CD4-positive, alpha-beta T cell treated with Interferon gamma for 1 hour (primary cell): ENCODE measurements around the gene C11orf68.

Source experiments
- DNase-seq: peaks from one replicate; pipeline ENCODE4 v3.0.0-alpha.2; 2020

C11orf68 gene

DNA sequence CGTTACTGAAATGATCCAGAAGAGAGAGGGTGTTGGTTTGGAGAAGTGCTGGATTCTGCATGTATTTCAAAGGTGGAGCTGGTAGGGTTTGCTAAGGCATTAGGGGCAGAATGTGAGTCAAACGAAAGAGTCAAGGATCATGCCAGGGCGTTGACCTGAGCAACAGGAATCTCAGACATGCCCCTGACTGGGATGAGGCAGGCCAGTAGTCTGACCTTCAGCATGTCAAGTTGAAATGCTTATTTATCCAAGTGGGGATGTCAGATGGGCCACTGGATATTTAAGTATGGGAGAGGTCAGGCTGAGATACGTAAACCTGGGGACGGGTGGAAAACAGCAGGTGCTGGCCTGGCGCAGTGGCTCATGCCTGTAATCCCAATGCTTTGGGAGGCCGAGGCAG, 23.7 kb upstream of the C11orf68 start:
- no peak for DNase-seq

DNA sequence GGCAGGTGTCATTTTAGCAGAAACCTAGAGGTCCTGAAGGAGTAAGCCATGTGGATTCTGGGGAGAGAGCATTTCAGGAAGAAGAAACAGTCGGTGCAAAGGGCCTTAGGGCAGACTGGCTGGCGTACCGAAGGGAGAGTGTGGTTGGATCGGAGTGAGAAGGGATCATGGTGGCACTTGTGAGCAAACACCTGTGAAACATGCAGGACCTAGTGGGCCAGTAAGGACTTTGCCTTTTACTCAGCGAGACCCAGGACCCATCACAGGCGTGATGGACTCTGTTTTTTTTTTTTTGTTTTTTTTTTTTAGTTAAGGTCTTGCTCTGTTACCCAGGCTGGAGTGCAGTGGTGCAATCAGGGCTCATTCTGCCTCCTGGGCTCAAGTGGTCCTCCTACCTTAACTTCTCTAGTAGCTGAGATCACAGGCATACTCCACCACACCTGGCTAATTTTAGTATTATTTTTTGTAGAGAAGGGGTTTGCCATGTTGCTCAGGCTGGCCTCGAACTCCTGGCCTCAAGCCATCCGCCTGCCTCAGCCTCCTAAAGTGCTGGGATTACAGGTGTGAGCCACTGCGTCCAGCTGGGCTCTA, 23.0 kb upstream of the C11orf68 start:
- no peak for DNase-seq

DNA sequence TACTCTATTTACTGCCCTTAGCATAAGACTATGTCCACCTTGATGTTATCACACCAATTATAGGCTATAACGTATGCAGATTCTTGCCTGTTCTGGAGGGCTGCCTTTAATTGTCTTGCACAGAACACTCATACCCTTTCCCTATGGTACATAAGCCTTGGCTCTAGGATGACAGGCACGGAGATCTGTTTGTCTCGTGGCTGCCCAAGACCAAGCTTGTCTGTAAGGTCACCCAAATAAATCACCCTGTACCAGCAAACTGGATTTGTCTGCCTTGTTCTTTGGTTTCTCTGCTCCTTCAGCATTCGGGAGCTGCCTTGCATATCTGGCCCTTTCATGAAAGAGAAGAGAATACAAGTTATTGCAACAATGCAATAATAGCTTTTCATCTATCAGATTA, 18.9 kb upstream of the C11orf68 start:
- no peak for DNase-seq

DNA sequence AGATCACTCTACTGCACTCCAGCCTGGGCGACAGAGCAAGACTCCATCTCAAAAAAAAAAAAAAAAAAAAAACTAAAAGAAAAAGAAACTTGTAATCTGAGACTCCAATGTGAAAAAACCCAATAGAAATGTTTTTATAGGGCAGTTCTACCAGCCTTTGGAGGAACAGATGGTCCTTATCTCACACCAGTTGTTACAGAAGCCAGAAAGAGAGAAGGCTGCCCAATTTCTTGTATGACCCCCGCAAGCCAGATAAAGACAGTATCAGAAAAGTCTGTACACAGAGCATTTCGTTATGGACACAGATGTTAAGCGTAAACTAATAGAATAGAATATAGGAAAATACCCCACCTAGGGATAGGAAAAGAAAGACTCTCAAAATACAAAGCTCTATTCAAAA, 15.2 kb upstream of the C11orf68 start:
- no peak for DNase-seq

DNA sequence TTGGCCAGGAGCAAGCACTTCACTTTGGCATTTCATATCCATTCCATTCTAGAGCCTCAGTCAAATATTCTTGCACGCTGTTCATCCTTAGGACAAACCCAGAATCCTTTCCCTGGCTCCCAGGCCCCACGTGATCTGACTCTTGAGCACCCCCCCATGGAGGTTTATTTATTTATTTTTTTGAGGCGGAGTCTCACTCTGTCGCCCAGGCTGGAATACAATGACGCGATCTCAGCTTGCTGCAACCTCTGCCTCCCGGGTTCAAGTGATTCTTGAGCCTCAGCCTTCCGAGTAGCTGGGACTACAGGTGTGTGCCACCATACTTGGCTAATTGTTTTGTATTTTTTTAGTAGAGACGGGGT, 13.7 kb upstream of the C11orf68 start:
- DNase-seq = no peak

DNA sequence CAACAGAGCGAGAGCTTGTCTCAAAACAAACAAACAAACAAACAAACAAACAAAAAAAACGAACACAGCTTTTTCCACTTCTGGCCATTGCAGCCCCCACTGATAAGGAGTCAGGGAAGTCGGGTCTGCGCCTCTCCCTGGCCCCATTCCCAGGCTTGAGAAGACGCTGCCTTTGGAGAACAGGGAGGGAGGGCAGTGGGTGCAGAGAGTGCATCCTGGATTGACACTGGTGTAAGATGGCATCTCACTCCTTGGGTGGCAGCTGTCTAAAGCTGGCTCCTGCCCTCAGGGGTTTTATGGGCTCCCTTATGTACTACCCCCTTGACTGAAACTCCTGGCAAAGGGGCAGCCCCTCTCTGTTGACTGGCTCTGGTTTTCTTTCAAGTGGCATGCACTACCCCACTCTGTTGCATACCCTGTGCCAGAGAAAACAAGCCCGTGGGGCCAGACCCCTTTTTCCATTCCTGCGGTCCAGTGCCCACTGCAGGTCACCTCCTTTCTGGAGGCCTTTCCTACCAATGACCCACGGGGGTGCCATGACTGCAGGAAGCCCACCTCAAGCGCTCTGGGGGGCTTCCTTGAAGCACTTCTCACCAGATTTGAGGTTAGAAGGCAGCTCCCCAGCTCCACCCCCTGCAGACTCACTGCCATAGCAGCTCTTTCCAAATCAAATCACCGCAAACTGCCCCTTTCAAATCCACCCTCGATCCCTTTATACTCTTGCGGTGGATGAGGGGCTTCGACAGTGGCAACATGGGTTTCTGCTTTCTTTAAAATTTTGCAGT, 13.1 kb upstream of the C11orf68 start:
- DNase-seq = no peak

DNA sequence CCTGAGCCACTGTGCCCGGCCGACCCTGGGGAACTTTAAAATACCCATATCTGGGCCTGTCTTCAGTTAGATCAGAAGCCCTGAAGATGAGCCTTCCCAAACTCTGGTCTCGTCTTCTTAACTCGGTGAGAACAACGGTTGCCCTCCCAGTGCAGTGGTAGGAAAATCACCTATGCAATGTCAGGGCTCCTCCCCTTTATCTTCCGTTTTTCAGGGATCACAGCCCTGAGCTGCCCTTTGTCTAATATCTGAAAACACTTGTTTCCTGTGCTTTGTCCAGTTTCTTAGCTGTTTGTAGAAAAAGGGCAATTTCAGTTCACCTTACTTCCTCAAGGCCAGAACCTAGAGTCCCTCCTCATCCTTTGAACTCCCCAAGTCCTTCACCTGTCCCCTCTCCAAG, 9.8 kb upstream of the C11orf68 start:
- no peak for DNase-seq

DNA sequence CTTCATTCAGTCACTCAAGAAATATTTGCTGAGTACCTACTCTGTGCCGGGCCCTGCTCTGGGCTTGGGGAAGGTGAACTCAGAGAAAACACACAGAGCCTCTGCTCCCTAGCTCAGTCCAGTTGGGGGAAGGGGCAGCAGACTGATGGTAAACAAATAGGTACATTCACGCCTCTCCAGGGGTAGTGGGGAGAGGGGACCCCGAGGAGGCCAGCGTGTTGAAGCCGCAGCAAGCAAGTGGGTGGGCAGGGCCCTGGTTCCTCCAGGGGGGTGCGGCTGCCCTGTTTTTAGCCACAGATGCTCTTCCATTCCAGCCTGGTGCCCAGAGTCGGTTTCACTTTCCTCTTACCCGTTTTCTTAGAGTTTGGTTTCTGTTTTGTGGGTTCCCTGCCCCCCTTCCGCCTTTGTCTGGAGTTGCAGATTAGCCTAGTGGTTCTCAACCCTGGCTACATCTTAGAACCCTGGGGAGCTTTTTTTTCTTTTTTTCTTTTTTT, 9.1 kb upstream of the C11orf68 start:
- DNase-seq = peak; percentile 77

DNA sequence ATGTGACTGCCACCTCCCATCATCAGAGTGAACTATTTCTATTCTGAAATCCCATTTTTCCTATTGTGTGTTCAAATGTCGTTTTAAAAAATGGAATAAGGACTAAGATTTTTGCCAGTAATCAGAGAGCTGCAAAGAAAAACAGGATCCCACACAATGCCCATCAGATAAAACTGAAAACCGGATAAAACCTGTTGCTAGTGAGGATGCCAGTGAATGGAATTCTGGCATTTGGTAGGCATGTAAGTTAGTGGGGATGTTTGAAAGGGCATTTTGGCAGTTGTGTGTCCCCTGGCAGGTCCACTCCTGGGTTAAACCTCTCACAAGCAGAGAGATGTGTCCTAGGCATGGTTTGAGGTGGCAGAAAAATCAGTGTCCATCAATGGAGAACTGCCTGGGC, 6.5 kb upstream of the C11orf68 start:
- DNase-seq = no peak

DNA sequence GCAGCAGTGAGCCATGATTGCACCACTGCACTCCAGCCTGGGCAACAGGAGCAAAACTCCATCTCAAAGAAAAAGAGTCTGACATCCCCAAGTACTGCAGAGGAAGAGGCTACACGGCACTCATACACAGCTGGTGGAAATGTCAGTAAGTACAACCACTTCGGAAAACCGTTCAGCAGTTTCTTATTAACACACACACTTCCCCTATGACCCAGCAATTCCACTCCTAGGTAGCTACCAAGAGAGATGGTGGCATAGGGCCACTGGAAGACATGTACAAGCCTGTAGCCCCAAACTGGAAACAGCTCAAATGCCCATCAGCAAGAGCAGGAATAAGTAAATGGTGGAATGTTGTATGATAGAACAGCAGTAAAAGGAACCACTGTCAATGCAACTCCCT, 3.7 kb upstream of the C11orf68 start:
- DNase-seq = no peak

DNA sequence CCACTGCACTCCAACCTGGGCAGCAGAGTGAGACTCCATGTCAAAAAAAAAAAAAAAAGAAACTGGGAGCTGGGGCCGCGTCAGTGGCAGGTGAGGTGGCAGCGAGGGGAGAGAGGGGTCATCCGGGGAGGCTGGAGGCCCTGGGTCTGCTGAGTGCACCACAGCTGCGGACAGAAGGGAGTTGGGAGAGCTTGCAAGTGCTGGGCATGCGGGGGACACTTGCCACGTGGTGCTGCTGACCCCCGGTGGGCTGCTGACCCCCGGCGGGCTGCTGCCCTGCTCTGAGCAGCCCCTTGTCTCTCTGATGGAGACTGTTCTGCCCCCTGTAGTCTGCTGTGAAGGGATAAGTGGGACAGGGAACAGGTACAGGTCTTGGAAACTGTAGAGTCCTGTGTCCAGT, 3.0 kb upstream of the C11orf68 start:
- no peak for DNase-seq

DNA sequence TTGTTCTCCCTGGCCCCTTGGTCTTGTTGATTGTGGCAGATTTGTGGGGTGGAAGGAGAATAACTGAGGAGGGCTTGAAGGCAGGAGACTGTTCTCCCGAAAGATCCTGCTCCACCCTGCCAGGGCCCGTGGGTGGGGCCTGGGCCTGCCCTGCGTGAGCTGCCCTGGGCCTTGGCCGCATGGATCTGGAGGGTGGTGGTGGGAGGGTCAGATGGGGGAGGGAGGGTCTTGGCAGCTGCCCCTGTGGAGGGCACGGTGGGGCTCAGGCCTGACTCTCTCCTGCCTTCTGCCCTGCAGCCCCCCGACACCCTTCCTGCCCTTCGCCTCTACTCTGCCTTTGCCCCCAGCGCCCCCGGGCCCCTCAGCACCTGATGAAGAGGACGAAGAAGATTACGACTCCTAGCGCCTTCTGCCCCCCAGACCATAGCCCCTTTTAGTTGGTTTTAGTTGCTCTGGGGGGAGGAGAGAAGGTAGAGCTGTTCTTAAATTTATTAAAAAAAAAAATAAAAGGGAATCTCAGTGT, 2.2 kb upstream of the C11orf68 start:
- no peak for DNase-seq

DNA sequence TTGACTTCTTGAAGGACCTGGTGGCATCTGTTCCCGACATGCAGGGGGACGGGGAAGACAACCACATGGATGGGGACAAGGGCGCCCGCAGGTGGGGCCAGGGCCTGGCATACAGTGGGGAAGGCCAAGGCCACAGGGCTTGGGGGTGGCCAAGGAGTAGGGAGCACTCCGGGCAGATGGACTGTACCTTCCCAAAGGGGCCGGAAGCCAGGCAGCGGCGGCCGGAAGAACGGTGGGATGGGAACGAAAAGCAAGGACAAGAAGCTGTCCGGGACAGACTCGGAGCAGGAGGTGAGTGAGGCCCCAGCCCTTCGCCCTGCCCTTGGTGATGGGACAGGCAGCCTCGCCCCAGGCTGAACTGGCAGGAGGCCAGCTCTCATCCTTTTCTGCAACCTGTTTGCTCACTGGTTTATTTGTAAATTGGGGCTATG, 1.5 kb upstream of the C11orf68 start:
- DNase-seq = no peak

DNA sequence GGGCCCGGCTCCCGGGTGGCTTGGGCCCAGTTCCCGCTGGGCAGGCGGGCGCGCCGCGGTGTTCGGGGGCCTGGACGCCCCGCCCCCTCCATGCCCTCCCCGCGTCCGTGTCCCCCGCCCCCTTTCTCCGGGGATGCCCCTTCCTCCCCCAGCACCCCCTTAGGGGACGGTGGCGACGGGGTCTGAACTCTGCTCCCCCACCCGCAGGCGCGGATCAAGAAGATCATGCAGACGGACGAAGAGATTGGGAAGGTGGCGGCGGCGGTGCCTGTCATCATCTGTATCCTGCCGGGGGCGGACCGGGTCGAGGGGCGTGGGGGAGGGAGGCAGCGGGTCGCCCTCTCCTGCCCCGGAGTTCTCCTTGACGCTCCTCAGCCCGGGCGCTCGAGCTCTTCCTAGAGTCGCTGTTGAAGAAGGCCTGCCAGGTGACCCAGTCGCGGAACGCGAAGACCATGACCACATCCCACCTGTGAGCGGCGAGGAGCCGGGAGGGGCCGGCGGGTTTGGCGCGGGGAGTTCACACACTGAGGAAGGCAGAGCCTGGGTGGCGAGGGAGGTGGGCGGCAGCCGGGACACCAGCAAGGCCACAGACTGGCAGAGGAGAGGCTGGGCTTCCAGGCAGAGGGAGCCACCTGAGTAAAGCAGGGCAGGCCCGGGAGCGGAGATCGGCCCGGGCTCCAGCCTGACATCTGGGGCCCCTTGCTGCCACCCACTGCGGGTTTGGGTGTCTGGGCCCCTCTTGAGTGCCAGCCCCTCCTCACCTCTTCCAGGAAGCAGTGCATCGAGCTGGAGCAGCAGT, 910 bp upstream of the C11orf68 start:
- DNase-seq = no peak

DNA sequence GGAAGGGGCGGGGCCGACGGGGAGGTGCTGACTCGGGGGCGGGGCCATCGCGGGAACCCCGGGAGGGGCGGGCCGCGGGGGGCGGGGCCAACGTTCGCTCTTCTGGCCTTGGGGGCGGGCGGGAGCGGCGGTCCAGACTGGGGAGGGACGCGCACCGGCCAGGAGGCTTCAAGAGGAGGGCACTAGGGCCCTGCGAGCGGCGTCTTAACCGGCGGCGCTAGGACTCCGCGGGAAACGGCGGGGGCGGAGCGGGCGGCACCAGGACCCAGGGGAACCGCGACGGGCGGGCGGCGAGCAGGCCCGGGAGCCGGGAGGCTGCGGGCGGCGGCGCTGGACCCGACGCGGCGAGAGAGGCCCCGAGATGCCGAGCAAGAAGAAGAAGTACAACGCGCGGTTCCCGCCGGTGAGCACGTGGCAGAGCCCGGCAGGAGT, 295 bp upstream of the C11orf68 start, which contains the start of gene DRAP1:
Gene DRAP1 (plus strand): TSS at position 286 of the 432 bp plus-strand sequence. CDS start 76 bp downstream, at position 362.
- DNase-seq = peak; percentile 99

DNA sequence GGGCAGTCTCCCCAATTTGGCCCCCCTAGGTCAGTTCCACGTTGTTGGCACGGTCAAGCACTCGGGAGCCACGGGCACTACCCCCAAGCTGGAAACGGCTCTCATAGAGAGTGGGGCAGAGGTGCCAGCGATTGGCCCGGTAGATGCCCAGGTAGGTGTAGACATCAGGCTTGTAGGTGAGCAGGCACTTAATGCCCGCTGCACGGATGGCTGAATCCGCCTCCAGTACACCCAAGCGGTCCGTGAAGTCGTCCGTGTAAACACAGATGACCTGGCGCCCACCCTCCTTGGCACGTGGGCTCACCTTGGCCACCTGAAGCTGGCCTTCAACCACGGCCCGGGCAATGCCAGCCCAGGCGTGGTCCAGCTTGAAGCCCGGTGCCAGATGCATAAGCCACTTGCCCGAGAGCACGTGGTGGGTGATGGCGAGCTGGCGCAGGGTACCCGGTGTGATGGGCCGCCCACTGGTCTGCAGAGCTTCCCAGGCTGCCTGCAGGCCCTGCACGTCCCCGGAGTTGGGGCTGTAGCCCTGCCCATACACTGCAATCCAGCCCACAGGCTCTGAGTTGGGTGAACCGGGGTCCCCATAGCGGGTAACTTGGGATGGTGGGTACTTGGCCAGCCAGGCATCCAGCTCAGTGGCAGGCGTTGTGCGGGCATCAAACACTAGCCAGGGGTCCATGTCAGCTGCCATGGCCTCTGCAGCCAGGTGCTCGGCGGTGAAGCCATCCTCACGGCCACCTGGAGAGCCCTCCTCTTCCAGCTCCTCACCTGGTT, 1.2 kb downstream of the C11orf68 start:
- DNase-seq = no peak

DNA sequence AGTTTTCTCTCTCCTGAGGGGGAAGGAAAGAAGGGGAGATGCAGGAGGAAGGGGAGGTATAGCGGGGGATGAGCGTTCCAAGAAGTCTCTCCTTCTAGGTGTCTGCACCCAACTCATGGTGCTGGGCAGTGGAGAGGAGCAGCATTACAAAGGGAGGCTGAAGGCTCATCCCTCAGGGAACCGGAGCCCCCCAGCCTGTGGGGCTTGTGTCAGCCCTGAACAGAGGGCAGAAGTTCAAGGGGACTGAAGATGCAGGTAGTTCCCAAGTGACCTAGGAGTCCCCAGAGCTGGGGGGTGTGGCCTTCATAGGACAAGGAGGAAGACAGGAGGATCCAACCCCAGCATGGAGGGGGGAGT, 1.8 kb downstream of the C11orf68 start:
- no peak for DNase-seq

DNA sequence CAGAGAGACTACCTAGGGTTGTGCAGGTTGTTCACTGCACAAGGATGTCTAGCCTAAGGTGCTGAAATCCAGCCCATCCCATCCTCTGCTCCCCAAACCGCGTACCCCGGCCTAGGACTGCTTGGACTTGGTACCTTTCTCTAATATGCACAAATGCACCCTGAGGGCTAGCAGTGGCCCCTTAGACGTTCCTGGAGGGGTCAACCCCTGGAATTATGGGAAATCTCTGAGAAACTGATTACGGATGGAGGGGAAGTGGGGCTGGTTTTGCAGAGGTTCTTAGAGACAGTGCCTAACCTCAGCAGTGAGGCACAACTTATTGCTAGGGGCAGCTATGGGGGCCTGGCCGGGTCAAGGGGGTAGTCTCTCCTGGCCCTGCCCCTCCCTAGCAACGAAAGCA, 2.5 kb downstream of the C11orf68 start:
- no peak for DNase-seq

DNA sequence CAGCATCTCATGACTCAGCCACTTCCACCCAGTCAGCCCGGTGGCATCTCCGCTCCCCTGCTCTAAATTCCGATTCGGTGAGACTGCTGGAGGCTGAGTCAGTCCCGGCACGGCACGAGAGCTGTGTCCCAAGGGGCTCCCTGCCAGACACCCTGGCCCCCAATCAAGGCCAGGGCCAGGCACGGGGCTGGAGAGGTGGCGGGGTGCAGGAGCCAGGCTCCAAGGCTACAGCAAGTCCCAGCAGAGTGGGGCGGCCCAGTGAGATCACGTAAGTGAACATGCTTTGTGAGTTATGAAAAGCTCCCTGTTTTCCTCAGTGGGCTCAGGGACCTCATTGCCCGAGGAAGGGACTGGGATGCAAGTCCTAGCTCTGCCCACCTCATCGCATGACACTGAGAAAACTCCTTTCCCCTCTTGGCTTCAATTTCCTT, 3.0 kb downstream of the C11orf68 start:
- peak; percentile 35 for DNase-seq

DNA sequence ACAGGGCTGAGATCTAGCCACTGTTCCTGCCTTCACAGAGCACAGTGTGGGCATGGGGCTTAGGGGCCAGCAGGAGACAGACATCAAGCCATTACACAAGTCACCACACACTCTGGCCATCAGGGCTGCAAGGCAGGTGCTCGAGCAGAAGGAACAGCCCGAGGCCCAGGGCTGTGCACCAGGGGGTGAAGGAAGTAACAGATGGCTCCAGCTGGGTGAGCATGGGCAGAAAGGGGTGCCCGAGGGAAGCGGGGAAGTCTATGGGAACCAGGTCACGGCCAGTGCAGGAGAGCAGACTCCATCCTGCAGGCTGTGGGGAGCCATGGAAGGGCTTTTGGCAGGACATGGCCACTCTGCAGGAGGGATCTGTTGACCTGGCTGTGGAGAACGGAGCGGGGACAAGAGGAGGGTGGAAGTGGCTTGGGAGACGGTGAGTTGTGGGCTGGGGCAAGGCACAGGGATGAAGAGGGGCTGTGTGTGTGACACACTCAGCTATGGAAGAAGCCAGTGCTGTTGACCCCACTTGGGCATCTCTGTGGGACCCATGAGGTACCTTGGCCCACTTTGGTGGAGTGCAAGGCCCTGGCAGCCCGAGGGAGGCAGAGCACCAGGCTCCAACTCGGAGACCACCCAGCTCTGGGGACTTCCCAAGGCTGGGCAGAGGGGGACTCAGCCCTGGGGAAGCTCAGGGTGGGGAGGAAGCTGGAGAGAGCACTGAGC, 3.6 kb downstream of the C11orf68 start:
- no peak for DNase-seq

DNA sequence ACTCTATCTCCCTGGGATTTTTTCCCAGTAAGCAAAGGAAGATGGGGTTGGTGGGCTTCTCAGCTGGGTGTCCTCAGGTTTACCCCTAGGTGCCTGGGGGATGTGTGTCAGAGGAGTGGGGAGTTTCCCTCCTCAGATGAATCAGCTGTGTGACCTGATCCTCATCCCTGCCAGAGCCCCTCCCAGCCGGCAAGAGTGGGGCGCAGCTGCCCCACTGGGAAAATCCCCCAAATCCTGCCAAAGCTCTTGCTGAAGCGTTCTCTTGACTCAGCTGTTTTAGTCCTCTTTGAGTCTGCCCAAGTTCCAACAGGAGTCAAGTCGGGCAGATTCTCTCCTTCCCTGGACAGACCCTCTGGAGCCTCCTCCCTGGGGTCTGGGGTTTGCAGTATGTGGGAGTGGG, 6.0 kb downstream of the C11orf68 start:
- no peak for DNase-seq
